ENCODE measurements around the gene CNTN4. TPM values are rescaled to one million over a fixed set of nuclear protein-coding genes. Genes with fewer than 3 reads are reported as not detected.

Gene CNTN4
- total RNA-seq, 1 experiment from 2014 or later: not detected

DNA sequence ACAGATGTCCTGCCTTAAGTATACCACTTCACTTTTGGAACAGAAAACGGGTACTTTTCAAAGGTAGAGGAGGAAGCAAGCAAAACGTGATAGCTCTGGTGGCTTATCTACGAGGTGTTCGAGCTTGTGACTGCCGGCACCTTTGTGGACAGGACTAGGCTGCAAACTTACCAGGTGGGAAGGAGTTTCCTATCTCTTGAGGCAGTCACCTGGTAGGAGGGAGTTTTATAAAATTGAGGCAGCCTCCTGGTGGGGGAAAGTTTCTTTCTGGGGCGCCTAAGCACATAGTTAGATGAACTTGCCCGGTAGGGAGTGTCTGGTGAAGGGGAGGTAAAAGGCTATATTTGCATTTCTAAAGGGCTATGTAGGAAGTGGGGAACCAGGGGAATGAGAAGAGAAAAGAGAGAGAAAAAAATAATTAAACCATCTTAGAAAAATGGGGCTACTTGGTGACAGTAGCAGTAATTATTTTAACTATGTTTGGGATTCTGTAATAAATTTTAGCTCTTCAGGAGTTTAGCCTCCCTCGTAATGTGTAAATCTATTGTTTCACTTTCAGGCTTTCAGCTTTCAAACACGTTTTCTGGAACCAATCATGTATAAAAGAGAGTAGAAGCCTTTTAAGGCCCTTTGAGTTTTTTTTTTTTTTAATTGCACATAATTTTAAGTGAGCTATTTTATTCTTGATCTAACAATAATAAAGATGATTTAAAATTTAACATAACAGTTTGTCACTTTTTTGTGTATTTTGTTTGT lies 880.5 kb downstream of the CNTN4 start (continued):
- TF ChIP-seq, protein P1, sequence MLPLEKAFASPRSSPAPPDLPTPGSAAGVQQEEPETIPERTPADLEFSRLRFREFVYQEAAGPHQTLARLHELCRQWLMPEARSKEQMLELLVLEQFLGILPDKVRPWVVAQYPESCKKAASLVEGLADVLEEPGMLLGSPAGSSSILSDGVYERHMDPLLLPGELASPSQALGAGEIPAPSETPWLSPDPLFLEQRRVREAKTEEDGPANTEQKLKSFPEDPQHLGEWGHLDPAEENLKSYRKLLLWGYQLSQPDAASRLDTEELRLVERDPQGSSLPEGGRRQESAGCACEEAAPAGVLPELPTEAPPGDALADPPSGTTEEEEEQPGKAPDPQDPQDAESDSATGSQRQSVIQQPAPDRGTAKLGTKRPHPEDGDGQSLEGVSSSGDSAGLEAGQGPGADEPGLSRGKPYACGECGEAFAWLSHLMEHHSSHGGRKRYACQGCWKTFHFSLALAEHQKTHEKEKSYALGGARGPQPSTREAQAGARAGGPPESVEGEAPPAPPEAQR (CRISPR knock-in tag; IDR thresholded peaks at IDR 0.05): no peak
- no peak for TF ChIP-seq ZNF416 (CRISPR knock-in tag; IDR thresholded peaks at IDR 0.05)
- TF ChIP-seq ZNF263 (CRISPR knock-in tag; IDR thresholded peaks at IDR 0.05; ENCODE audit: low read depth): no peak
- TF ChIP-seq TCF7 (CRISPR knock-in tag; IDR thresholded peaks at IDR 0.05; ENCODE audit: low read depth): no peak
- no peak for TF ChIP-seq ZNF232 (CRISPR knock-in tag; IDR thresholded peaks at IDR 0.05)
- no peak for TF ChIP-seq NFE2L1 (CRISPR knock-in tag; IDR thresholded peaks at IDR 0.05)

DNA sequence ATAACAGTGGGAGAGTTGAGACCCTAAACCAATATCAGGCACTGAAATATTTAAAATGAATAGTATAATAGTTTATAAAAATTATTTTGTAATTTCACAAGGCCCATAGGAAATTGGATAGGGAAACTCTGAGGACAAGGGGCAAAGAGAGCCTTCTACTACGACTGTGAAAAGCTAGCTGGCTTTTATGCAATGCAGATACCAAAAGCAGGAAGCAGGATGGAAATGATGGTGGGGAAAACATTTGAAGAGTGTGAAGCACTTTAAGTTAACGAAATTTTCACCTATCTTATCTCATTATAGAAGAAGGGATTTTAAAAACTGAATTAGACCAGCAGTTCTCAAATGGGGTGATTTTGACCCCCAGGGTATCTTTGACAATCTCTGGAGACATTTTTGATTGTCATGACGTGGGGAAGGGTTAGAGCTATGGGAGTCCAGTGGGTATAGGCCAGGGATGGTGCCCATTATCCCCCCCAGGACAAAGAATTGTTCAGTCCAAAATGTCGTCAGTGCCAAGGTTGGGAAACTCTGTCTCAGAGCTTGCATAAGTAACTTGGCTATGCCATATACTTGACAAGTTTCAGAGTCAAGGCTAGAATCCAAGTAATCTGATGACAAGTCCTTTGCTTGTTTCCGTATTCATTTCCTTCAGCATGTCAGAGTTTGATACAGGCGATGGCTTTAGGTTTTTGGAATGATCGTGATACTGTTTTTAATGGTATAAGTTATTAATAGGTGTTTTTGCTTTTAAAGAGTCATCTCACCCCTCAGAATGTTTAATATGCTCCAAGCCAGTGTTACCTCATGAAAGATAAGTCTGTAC lies 885.6 kb downstream of the CNTN4 start:
- H3K36me3 Mint-ChIP-seq: peaks cover 27% of the 10 kb centered on the region

GRCh38 chr3:2984831-2985220 lies 886.2 kb downstream of the CNTN4 start:
- H3K27ac Mint-ChIP-seq: no peak overlapping the region
- peaks cover 31% of the 10 kb centered on the region for H3K36me3 Mint-ChIP-seq
- TF ChIP-seq SMAD3 (CRISPR knock-in tag; IDR thresholded peaks at IDR 0.05; ENCODE audit: borderline replicate concordance) (no peak), SP1 (CRISPR knock-in tag; conservative IDR thresholded peaks at IDR 0.05) (no peak), FOXK1 (CRISPR knock-in tag; IDR thresholded peaks at IDR 0.05) (no peak), NR2C2 (CRISPR knock-in tag; IDR thresholded peaks at IDR 0.05) (no peak), ATF3 (CRISPR knock-in tag; conservative IDR thresholded peaks at IDR 0.05) (no peak), ARID4B (CRISPR knock-in tag; IDR thresholded peaks at IDR 0.05; ENCODE audit: borderline replicate concordance) (no peak), ZNF671 (CRISPR knock-in tag; IDR thresholded peaks at IDR 0.05) (no peak), TP53 (CRISPR knock-in tag; IDR thresholded peaks at IDR 0.05) (no peak), RELA (CRISPR knock-in tag; IDR thresholded peaks at IDR 0.05; ENCODE audit: borderline replicate concordance) (no peak), EMX1 (CRISPR knock-in tag; IDR thresholded peaks at IDR 0.05) (no peak)
- TF ChIP-seq, protein P2, sequence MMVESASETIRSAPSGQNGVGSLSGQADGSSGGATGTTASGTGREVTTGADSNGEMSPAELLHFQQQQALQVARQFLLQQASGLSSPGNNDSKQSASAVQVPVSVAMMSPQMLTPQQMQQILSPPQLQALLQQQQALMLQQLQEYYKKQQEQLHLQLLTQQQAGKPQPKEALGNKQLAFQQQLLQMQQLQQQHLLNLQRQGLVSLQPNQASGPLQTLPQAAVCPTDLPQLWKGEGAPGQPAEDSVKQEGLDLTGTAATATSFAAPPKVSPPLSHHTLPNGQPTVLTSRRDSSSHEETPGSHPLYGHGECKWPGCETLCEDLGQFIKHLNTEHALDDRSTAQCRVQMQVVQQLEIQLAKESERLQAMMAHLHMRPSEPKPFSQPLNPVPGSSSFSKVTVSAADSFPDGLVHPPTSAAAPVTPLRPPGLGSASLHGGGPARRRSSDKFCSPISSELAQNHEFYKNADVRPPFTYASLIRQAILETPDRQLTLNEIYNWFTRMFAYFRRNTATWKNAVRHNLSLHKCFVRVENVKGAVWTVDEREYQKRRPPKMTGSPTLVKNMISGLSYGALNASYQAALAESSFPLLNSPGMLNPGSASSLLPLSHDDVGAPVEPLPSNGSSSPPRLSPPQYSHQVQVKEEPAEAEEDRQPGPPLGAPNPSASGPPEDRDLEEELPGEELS (CRISPR knock-in tag; IDR thresholded peaks at IDR 0.05): no peak

More for the DNA sequence above, 885.6 kb downstream of the CNTN4 start:
- H3K27ac Mint-ChIP-seq: no peak overlapping the region
- H3K9me3 Mint-ChIP-seq: peaks cover 50% of the 10 kb centered on the region
- no peak for ATAC-seq
- POLR2A ChIA-PET: no interaction called here
- H3K4me1 Mint-ChIP-seq: peaks cover 15% of the 10 kb centered on the region
- TF ChIP-seq RORB (CRISPR knock-in tag; IDR thresholded peaks at IDR 0.05) (no peak), ZBTB43 (CRISPR knock-in tag; IDR thresholded peaks at IDR 0.05) (no peak)
- TF ChIP-seq, protein P3, sequence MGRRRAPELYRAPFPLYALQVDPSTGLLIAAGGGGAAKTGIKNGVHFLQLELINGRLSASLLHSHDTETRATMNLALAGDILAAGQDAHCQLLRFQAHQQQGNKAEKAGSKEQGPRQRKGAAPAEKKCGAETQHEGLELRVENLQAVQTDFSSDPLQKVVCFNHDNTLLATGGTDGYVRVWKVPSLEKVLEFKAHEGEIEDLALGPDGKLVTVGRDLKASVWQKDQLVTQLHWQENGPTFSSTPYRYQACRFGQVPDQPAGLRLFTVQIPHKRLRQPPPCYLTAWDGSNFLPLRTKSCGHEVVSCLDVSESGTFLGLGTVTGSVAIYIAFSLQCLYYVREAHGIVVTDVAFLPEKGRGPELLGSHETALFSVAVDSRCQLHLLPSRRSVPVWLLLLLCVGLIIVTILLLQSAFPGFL (CRISPR knock-in tag; IDR thresholded peaks at IDR 0.05; ENCODE audit: borderline replicate concordance): no peak
- no peak overlapping the region for H3K4me3 Mint-ChIP-seq
- CTCF ChIA-PET: no interaction called here
- no peaks in the 10 kb centered on the region for H3K27me3 Mint-ChIP-seq (ENCODE audit: low read depth)
- DNase-seq (ENCODE audit: low spot score): no peak

More at GRCh38 chr3:2984831-2985220, 886.2 kb downstream of the CNTN4 start:
- ATAC-seq (no peak), DNase-seq (ENCODE audit: low spot score) (no peak)
- ChIA-PET POLR2A (no interaction called here), CTCF (no interaction called here)
- Mint-ChIP-seq H3K4me3 (no peak overlapping the region), H3K4me1 (peaks cover 9% of the 10 kb centered on the region), H3K9me3 (peaks cover 56% of the 10 kb centered on the region), H3K27me3 (ENCODE audit: low read depth) (no peaks in the 10 kb centered on the region)
